Right lung (tissue), 5 donors: ENCODE results near the gene UQCRH. TPM values are rescaled to one million over a fixed set of nuclear protein-coding genes. Genes with fewer than 3 reads are reported as not detected.
"Not testable (repeated sequence)": the region's sequence is repeated elsewhere in the genome, so short reads cannot be mapped to it uniquely, and the experiment has no call there.

Source experiments
- DNase-seq, 2 donors: peaks; one replicate each; pipeline ENCODE4 v3.0.0-alpha.2; 2013
- polyA plus RNA-seq, 5 donors: library from polyadenylated mRNA; unstranded; fragments of 120-200 nt; gene quantifications; one replicate each; pipeline versions ENCODE4 v1.2.1 to v1.2.3, GENCODE V29; 2013; ENCODE audit warnings: inconsistent platforms in 1 of 5, low replicate concordance in 1 of 5; ENCODE audit not compliant: insufficient read length in 5 of 5, insufficient read depth in 1 of 5

Gene UQCRH
- polyA plus RNA-seq, 5 donors, result 304 to 405 (median 324) TPM

GRCh38 chr1:46328182-46328581 lies 24.7 kb downstream of the UQCRH start:
- DNase-seq, result not testable (repeated sequence)

- DNase-seq, result not testable (repeated sequence)
Measured at GRCh38 chr1:46329807-46330206, 26.3 kb downstream of the UQCRH start.

- not testable (repeated sequence) for DNase-seq
Measured at GRCh38 chr1:46330381-46330780, 26.9 kb downstream of the UQCRH start.

GRCh38 chr1:46331786-46332540 lies 28.5 kb downstream of the UQCRH start:
- not testable (repeated sequence) for DNase-seq

GRCh38 chr1:46333300-46334029 lies 30.0 kb downstream of the UQCRH start:
- peak in 1 of 2 donors; percentile 9 for DNase-seq

- no peak for DNase-seq
Measured at GRCh38 chr1:46334030-46334384, 30.5 kb downstream of the UQCRH start.

GRCh38 chr1:46335081-46335480 lies 31.6 kb downstream of the UQCRH start:
- DNase-seq, result no peak

- DNase-seq, result not testable (repeated sequence)
Measured at GRCh38 chr1:46337409-46337808, 33.9 kb downstream of the UQCRH start.

GRCh38 chr1:46340404-46341221 lies 37.1 kb downstream of the UQCRH start, which contains the start of gene NSUN4:
TSS of gene NSUN4 (plus strand) at chr1:46340807. CDS start at chr1:46340827, 20 bp downstream.
- peak; percentile 93 to 94 for DNase-seq

- peak in 1 of 2 donors; percentile 1 for DNase-seq
Measured at GRCh38 chr1:46341222-46342083, 38.0 kb downstream of the UQCRH start.

GRCh38 chr1:46342084-46342656 lies 38.7 kb downstream of the UQCRH start:
- no peak for DNase-seq

- DNase-seq, result no peak
Measured at GRCh38 chr1:46342677-46343350, 39.3 kb downstream of the UQCRH start.

GRCh38 chr1:46343351-46343695 lies 39.8 kb downstream of the UQCRH start:
- no peak for DNase-seq

- no peak for DNase-seq
Measured at GRCh38 chr1:46343705-46344104, 40.2 kb downstream of the UQCRH start.

GRCh38 chr1:46344481-46344880 lies 41.0 kb downstream of the UQCRH start:
- no peak for DNase-seq

GRCh38 chr1:46345281-46345680 lies 41.8 kb downstream of the UQCRH start:
- DNase-seq, result no peak

- DNase-seq, result no peak
Measured at GRCh38 chr1:46352363-46352762, 48.9 kb downstream of the UQCRH start.

- DNase-seq, result not testable (repeated sequence)
Measured at GRCh38 chr1:46355920-46356319, 52.4 kb downstream of the UQCRH start.

- DNase-seq, result no peak
Measured at GRCh38 chr1:46362158-46362557, 58.7 kb downstream of the UQCRH start.

GRCh38 chr1:46363121-46363520 lies 59.6 kb downstream of the UQCRH start:
- DNase-seq, result no peak
